ENCODE data around the gene TMEM95.
"Not testable (repeated sequence)": the region's sequence is repeated elsewhere in the genome, so short reads cannot be mapped to it uniquely, and the experiment has no call there.

TMEM95 gene

DNA sequence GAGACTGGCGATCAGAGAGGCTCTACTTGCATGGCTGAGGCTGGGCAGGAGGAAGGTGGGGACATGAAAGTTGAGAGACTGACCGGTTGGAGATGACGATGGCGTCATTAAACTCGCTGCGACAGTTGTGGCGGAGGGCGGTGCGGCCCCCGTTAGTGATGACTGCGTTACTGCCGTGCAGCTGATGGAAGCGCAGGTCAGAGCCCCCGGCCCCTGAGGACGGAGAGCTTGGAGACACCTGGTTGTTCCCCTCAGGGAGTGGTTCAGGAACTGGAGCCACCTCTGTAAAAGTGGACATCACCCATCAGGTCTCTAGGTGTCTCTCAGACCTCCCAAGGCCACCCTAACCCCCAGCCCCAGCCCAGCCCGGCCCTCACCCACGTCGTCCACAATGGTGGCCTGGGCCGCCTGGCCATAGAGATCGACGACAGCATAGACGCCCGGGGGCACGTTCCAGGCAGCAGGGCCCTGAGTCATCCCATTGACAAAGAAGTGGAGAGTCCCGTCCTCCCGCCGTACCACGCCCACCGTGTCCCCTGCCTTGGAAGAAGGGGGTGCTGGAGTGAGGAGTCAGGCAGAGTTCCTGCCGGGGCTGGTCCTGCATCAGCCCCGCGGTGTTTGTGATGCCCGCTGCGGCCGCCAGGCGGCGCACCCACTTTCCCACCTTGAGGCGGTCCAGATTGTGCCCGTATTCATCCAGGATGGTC, 31.1 kb upstream of the TMEM95 start:
- in situ Hi-C loops (cut with MboI; ENCODE audit: low sequenced_read_pairs), result no loop called here

GRCh38 chr17:7324438-7324779, 30.5 kb upstream of the TMEM95 start:
- in situ Hi-C loops (cut with MboI; ENCODE audit: low sequenced_read_pairs), result no loop called here

- in situ Hi-C loops (cut with MboI; ENCODE audit: low sequenced_read_pairs), result no loop called here
These were observed 29.9 kb upstream of the TMEM95 start for GRCh38 chr17:7325031-7325528.

DNA sequence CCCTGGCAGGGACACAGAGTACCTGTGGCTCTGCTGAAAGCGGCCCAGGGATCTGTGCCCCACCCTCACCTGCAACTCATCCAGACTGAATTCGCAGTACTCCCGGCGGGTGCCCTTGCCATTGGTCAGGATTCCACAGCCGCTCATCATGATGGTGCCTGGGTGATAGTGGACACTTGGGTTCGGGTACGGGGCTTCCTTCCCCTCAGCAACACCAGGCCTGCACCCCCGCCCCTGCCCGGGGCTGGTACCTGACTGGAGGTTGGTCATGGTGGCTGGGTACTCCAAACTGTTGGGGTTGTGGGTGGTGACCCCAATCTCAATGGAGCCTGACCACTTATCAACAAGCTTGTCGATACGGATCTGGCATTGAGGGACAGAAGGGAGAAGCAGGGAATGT, 28.8 kb upstream of the TMEM95 start:
- in situ Hi-C loops (cut with MboI; ENCODE audit: low sequenced_read_pairs), result no loop called here

- in situ Hi-C loops (cut with MboI; ENCODE audit: low sequenced_read_pairs), result no loop called here
These were observed 27.9 kb upstream of the TMEM95 start for GRCh38 chr17:7327056-7327455.

- in situ Hi-C loops (cut with MboI; ENCODE audit: low sequenced_read_pairs), result no loop called here
These were observed 27.5 kb upstream of the TMEM95 start for GRCh38 chr17:7327501-7327900.

GRCh38 chr17:7328009-7328408, 26.9 kb upstream of the TMEM95 start:
- in situ Hi-C loops (cut with MboI; ENCODE audit: low sequenced_read_pairs), result no loop called here

- in situ Hi-C loops (cut with MboI; ENCODE audit: low sequenced_read_pairs), result no loop called here
These were observed 26.0 kb upstream of the TMEM95 start, which contains the start of gene NEURL4 for GRCh38 chr17:7328840-7329373. Gene NEURL4 (minus strand): TSS chr17:7329335. CDS start chr17:7329312, 23 bp downstream.

DNA sequence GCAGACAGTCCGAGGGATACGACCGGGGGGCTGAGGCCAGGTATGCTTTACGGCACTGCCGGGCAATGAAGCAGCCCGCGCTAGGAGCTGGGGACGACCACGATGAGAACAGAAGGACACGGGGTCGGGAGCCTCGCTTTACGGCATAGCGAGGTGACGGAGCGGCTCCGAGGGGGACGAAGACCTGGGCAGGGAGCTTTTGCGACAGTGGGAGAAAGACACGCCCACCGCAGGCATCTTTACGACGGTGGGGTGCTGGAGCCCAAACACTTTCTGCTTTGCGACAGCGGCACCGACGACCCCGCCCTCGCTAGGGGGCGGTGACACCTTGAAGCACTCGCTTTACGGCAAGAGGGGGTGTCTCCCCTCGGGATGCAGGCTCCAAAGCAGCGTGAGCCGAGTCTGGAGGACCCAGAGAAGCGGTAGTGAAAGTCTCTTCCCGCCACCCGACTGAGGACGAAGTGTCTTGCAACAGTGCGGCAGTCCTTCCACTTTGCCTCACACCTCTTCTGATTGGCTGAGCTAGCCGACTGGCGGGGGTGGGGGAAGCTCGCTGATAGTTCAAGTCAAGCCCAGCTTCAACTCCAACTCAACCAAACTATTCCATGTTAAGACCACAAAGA, 25.5 kb upstream of the TMEM95 start:
- in situ Hi-C loops (cut with MboI; ENCODE audit: low sequenced_read_pairs), result no loop called here

- in situ Hi-C loops (cut with MboI; ENCODE audit: low sequenced_read_pairs), result no loop called here
These were observed 24.8 kb upstream of the TMEM95 start for GRCh38 chr17:7329997-7330637.

DNA sequence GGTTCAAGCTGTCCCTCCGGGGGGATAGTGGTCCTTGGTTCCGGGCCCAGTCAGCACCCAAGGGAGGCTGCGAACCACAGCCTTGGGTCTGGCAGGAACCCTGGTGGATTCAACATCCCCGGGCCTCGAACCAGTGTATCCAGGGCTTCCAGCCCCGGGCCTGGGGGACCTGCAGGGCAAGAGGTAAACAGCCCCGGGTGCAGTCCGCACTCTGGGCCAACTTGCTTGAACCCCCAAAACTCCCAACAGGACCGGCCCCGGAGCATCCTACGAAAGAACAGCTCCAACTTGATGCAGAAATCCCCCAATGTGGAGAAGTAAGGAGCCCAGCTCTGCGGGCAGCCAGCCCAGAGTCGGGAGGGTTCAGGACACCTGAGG, 24.3 kb upstream of the TMEM95 start:
- in situ Hi-C loops (cut with MboI; ENCODE audit: low sequenced_read_pairs), result no loop called here

DNA sequence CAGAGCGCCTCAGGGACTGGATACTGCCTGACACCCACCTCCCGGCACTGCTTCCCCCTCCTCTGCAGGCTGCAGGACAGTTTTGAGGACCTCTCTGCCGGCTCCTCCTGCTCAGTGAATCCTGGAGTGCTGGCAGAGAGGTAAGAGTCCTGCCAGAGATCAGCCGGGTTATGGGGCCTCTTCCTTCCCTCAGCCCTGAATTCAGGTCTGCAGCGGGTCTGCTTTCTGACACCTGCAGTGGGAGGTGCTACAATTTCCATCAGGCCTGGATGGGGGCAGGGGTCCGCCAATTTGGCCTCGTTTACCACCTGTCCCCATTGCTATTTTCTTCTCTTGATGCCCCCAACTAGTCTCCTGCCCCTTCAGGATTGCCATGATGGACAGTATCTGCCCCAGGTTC, 22.8 kb upstream of the TMEM95 start:
- in situ Hi-C loops (cut with MboI; ENCODE audit: low sequenced_read_pairs), result no loop called here

DNA sequence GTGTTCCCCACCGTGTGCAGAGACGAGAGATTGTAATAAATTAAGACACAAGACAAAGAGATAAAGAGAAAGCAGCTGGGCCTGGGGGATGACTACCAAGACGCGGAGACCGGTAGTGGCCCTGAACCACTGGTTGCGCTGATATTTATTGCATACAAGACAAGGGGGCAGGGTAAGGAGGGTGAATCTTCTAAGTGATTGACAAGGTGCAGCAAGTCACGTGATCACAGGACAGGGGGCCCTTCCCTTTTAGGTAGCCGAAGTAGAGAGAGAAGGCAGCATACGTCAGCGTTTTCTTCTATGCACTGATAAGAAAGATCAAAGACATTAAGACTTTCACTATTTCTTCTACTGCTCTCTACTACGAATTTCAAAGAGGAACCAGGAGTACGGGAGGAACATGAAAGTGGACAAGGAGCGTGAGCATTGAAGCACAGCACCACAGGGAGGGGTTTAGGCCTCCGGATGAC, 22.3 kb upstream of the TMEM95 start:
- in situ Hi-C loops (cut with MboI; ENCODE audit: low sequenced_read_pairs), result not testable (repeated sequence)

DNA sequence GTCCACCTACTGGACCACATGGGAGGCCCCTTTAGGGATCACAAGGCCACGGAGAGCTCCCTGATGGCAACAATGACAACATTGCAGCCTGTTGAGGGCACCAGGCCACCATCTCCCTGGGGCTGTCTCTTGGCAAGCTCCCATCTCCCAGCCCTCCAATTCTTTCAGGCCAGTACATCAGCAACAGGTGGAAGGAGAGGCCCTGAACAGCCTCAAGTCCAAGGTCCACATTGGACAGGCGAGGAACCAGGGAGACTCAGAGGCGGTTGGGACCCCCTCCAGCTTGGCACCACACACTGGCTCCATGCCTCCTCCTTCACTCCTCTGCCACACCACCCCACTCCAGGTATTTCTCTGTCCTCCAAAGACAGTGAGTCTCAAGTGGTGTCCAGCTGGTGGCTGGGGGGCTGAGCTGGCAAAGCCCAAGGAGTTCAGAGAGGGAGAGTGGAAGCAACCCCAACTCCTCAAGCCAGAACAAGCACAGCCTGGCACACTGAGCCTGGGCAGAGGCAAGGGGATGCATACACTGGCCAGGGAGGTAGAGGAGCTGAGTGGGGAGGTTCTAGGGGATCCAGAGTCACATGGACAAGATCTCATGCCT, 19.9 kb upstream of the TMEM95 start:
- in situ Hi-C loops (cut with MboI; ENCODE audit: low sequenced_read_pairs), result no loop called here

- in situ Hi-C loops (cut with MboI; ENCODE audit: low sequenced_read_pairs), result not testable (repeated sequence)
These were observed 19.2 kb upstream of the TMEM95 start for GRCh38 chr17:7335765-7336164.

DNA sequence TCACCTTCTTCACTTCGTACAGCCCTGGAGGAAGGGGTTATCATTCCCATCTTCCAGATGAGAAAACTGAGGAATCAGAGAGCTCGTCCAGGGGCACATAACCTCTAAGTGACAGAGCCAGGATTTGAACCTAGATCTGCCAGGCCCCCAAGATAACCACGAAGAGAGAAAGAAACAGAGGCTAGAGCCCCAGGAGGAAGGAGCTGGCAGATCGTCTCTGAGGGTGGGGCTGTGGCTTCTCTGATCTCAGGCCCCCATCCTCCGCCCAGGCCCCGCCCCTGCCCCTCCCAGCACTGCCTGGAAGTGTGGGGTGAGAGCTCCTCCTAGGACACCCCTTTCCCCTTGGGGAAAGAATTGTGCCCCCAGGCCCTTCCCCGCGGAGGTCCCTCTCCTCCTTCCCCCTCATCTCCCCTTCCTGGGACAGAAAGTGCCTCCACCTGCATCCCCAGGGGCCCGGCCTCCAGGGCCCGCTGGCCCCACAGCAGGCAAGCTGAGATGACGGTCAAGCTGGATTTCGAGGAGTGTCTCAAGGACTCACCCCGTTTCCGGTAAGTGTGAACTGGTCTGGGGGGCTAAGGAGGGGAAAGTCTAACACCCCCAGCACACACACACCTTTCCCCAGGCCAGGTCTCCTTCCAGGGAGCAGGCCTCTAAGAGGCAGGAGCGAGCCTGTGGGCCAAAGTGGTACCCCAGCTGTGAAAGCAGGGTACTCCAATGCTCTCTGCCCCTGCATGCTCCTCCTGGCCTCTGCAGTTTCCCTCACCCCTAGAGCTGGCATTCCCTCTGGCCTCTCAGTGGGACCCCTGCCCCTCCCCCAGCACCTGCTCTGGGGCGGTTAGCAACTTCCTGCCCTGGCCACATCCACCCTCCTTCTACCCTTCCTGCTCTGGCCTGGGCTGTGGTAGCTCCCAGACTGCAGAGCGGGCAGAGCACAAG, 18.4 kb upstream of the TMEM95 start, which contains the start of gene ACAP1:
ACAP1 (plus strand) TSS at position 290 of the 936 bp plus-strand sequence; CDS start at position 496, 206 bp downstream.
- in situ Hi-C loops (cut with MboI; ENCODE audit: low sequenced_read_pairs), result no loop called here

DNA sequence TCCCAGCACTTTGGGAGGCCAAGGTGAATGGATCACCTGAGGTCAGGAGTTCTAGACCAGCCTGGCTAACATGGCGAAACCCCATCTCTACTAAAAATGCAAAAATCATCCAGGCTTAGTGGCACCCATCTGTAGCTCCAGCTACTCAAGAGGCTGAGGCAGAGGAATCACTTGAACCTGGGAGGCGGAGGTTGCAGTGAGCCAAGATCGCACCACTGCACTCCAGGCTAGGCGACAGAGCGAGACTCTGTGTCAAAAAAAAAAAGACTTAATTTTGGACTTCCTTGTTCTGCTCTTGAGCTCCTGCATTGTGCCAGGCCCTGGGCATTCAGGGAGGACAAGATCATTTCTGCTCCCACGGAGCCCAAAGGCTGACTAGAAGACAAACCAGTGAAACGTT, 17.4 kb upstream of the TMEM95 start:
- in situ Hi-C loops (cut with MboI; ENCODE audit: low sequenced_read_pairs), result not testable (repeated sequence)

- in situ Hi-C loops (cut with MboI; ENCODE audit: low sequenced_read_pairs), result no loop called here
These were observed 14.8 kb upstream of the TMEM95 start for GRCh38 chr17:7340179-7340578.

DNA sequence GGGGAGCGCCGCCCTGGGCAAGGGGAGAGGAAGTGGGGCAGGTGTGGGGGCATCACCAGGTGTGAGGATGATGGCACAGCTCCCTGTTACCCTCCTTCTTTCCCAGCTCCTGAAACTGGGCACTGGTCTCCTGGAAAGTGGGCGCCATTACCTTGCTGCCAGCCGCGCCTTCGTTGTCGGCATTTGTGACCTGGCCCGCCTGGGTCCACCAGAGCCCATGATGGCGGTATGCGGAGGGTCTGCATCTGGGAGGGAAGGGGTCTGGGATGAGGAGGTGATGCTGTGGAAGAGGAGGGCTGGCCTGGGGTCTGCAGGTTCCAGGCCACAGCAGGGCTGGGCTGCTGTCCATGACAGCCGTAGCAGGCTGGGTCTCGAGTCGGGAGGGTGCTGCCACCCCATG, 13.1 kb upstream of the TMEM95 start:
- in situ Hi-C loops (cut with MboI; ENCODE audit: low sequenced_read_pairs), result no loop called here

GRCh38 chr17:7343250-7343649, 11.7 kb upstream of the TMEM95 start:
- in situ Hi-C loops (cut with MboI; ENCODE audit: low sequenced_read_pairs), result no loop called here
